Rectal smooth muscle tissue (tissue), 1 donor: ENCODE results near the gene KCNAB1.

Experiments
- H3K27ac ChIP-seq: one replicate; pipeline ENCODE4 v1.7.0; 2013; ENCODE audit warnings: low read depth, low read length, inconsistent platforms
- H3K27me3 ChIP-seq: one replicate; pipeline ENCODE4 v1.7.0; 2013; ENCODE audit warnings: low read length; ENCODE audit not compliant: control insufficient read depth, insufficient read depth
- H3K36me3 ChIP-seq: one replicate; pipeline ENCODE4 v1.7.0; 2013; ENCODE audit warnings: low read length; ENCODE audit not compliant: control insufficient read depth, insufficient read depth
- H3K4me1 ChIP-seq: one replicate; pipeline ENCODE4 v1.7.0; 2013; ENCODE audit warnings: low read length; ENCODE audit not compliant: control insufficient read depth, insufficient read depth
- H3K4me3 ChIP-seq: one replicate; pipeline ENCODE4 v1.7.0; 2013; ENCODE audit warnings: low read length
- H3K9ac ChIP-seq: one replicate; pipeline ENCODE4 v1.7.0; 2013; ENCODE audit warnings: low read length

Gene KCNAB1

GRCh38 chr3:156527060-156527459 lies 406.7 kb downstream of the KCNAB1 start:
- Histone ChIP-seq H3K4me3 (no peak overlapping the region), H3K27me3 (no peaks in the 10 kb centered on the region), H3K4me1 (no peaks in the 10 kb centered on the region), H3K27ac (no peak overlapping the region), H3K36me3 (peaks cover 3% of the 10 kb centered on the region), H3K9ac (no peak overlapping the region)

GRCh38 chr3:156530980-156531379 lies 410.6 kb downstream of the KCNAB1 start:
- Histone ChIP-seq H3K9ac (no peak overlapping the region), H3K27me3 (no peaks in the 10 kb centered on the region), H3K4me1 (peaks cover 29% of the 10 kb centered on the region), H3K27ac (no peak overlapping the region), H3K36me3 (peaks cover 3% of the 10 kb centered on the region), H3K4me3 (no peak overlapping the region)

GRCh38 chr3:156532730-156533129 lies 412.4 kb downstream of the KCNAB1 start:
- Histone ChIP-seq H3K27me3 (no peaks in the 10 kb centered on the region), H3K4me3 (no peak overlapping the region), H3K9ac (no peak overlapping the region), H3K4me1 (peaks cover 29% of the 10 kb centered on the region), H3K27ac (peak overlapping the region; percentile 77), H3K36me3 (peaks cover under 1% of the 10 kb centered on the region)

DNA sequence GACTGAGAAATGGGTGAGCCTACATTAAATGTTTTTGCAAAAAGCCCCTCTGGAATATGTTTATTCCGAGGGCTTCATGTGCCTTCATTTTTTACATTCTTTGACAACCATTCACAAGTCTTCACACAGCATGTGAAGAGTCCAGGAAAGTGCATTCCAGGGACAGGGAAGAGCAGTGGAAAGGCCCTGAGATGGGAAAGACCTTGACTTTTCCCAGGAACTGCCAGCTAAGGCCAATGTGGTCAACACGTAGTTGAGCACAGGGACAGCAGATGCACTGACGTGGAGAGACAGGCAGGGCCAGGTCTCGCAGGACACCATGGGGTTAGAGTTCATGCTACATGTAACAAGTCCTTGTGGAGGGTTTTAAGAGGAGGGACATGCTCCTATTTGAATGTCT lies 412.8 kb downstream of the KCNAB1 start:
- H3K27me3 ChIP-seq, result no peaks in the 10 kb centered on the region
- peak overlapping the region; percentile 77 for H3K27ac ChIP-seq
- no peaks in the 10 kb centered on the region for H3K36me3 ChIP-seq
- no peak overlapping the region for H3K4me3 ChIP-seq
- no peak overlapping the region for H3K9ac ChIP-seq
- peaks cover 29% of the 10 kb centered on the region for H3K4me1 ChIP-seq

DNA sequence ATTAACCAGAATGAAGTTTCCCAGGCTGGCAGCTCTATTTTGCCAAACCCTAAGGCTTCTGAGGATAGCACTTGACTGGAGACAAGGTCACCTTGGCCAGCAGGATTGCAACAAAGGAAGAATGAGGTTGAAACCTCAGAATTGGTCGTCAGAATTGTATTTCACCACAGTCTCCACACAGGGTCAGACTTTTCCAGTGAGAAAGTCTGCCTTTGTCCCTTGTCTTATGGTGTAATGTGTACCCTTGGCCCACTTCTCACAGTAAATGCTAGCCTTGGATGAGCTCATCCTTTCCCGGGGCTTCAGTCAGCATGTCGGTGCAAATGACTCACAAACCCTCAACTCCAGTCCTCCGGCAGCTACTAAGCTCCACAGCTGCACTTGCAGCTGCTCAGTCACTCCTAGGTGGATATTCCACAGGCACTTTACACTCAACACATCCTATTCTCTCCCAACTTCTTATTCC lies 414.8 kb downstream of the KCNAB1 start:
- Histone ChIP-seq H3K4me3 (no peak overlapping the region), H3K27me3 (no peaks in the 10 kb centered on the region), H3K27ac (peak overlapping the region; percentile 81), H3K9ac (no peak overlapping the region), H3K4me1 (peaks cover 29% of the 10 kb centered on the region), H3K36me3 (no peaks in the 10 kb centered on the region)

DNA sequence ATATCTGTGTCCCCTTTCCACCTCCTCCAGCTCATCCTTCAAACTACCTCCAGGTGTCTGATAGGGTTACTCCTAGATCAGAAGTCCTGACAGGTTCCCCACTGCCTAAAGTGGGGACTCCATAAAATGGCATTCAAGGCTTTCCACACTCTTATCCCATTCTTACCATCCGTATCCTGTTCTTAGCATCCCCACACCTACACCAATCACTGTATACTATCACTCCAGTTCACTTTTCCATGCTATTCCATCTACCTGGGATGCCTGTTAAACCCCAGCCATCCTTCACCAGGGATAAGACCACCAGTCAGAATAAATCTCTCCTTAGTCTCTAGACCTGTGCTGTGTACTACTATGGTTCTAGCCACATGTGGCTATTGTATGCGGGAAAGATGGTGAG lies 415.4 kb downstream of the KCNAB1 start:
- Histone ChIP-seq H3K4me3 (no peak overlapping the region), H3K9ac (no peak overlapping the region), H3K27ac (peak overlapping the region; percentile 81), H3K36me3 (no peaks in the 10 kb centered on the region), H3K27me3 (no peaks in the 10 kb centered on the region), H3K4me1 (peaks cover 29% of the 10 kb centered on the region)

GRCh38 chr3:156536524-156537316 lies 416.3 kb downstream of the KCNAB1 start:
- H3K36me3 ChIP-seq, result no peaks in the 10 kb centered on the region
- peaks cover 29% of the 10 kb centered on the region for H3K4me1 ChIP-seq
- H3K27me3 ChIP-seq, result no peaks in the 10 kb centered on the region
- H3K9ac ChIP-seq, result no peak overlapping the region
- H3K27ac ChIP-seq, result peak overlapping the region; percentile 38
- H3K4me3 ChIP-seq, result no peak overlapping the region

GRCh38 chr3:156539051-156539450 lies 418.7 kb downstream of the KCNAB1 start:
- H3K4me3 ChIP-seq, result no peak overlapping the region
- no peak overlapping the region for H3K27ac ChIP-seq
- H3K9ac ChIP-seq, result no peak overlapping the region
- peaks cover 26% of the 10 kb centered on the region for H3K4me1 ChIP-seq
- H3K27me3 ChIP-seq, result no peaks in the 10 kb centered on the region
- no peaks in the 10 kb centered on the region for H3K36me3 ChIP-seq

DNA sequence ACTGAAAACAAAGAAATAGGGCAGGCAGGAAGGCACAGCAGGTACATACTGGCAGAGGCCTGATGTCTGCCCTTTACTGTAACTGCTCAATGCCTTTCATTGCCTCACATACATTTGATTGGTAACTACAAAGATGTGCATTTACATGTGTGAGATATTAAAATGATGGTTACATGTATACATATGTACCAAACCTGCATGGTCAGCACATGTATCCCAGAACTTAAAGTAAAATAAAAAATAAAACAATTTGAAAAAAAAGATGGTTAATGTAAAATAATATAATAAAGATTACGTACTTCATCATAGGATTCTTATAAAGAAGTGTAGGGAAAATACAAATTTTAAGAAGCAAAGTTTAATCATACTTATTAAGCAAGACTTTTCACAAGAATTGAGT lies 419.4 kb downstream of the KCNAB1 start:
- Histone ChIP-seq H3K27me3 (no peaks in the 10 kb centered on the region), H3K27ac (no peak overlapping the region), H3K4me1 (peaks cover 25% of the 10 kb centered on the region), H3K9ac (no peak overlapping the region), H3K36me3 (no peaks in the 10 kb centered on the region), H3K4me3 (no peak overlapping the region)

- Histone ChIP-seq H3K4me3 (no peak overlapping the region), H3K36me3 (no peaks in the 10 kb centered on the region), H3K4me1 (peaks cover 24% of the 10 kb centered on the region), H3K9ac (no peak overlapping the region), H3K27ac (peak overlapping the region; percentile 57), H3K27me3 (no peaks in the 10 kb centered on the region)
These were observed 422.0 kb downstream of the KCNAB1 start for GRCh38 chr3:156542101-156543042.

DNA sequence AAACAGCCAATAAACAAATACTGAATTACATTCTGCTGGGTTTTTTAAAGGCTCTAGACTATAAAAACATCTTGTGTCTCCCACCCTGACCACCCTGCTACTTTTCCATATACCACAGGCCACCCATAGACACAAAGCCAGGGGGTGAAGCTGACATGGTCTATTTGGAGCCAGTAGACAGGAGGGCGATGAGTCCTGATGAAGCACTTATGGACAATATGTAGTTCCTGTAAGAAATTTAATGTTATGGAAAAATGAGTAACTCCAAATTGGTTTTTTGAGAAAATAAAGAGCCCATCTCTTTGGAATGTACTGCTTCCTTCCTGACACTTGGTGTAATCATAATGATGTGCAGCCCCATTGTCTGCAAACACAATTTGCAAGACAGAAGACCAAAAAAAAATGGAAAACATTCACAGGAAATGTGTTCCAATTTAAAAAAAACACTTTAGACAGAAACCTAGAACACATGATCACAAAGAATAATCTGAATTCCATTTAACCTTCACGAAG lies 422.7 kb downstream of the KCNAB1 start:
- Histone ChIP-seq H3K4me3 (no peak overlapping the region), H3K27ac (peak overlapping the region; percentile 7), H3K36me3 (peaks cover 2% of the 10 kb centered on the region), H3K9ac (no peak overlapping the region), H3K4me1 (peaks cover 31% of the 10 kb centered on the region), H3K27me3 (no peaks in the 10 kb centered on the region)

DNA sequence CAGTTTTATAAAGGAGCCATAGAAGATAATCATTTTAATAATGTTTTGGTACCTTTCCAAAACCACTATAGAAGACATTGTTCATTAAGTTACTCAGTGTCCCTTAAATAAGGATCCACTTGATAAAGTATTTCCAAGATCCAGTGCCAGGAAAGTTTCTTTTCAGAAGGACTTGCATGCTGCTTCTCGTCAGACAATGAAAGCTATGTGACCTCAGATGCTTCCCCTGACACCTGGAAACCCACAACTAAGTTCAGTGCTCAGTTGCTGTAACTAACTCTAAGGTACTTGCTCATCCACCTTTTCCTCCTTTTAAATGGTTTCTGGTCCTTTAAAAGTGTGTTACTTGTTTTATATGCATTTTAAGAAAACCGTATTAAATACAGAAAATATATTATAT lies 427.3 kb downstream of the KCNAB1 start:
- Histone ChIP-seq H3K27ac (peak overlapping the region; percentile 70), H3K4me3 (no peak overlapping the region), H3K4me1 (peaks cover 49% of the 10 kb centered on the region), H3K36me3 (peaks cover 9% of the 10 kb centered on the region), H3K27me3 (no peaks in the 10 kb centered on the region), H3K9ac (no peak overlapping the region)
